OCI-LY1 (cell line): ENCODE results near the gene CDH4.

ENCODE experiments used
- H2AFZ ChIP-seq: fragments of 200-600 bp; sonication (generic), shearing (Covaris generic); 2 replicates; pipeline ENCODE4 v1.6.0; 2014; ENCODE audit warnings: antibody characterized with exemption, mild to moderate bottlenecking, low read length
- H3F3A ChIP-seq: fragments of 200-600 bp; sonication (generic), shearing (Covaris generic); 2 replicates; pipeline ENCODE4 v1.6.0; 2014; ENCODE audit warnings: mild to moderate bottlenecking, antibody characterized with exemption, low read length, moderate library complexity; ENCODE audit not compliant: insufficient read depth
- H3K27ac ChIP-seq: fragments of 200-600 bp; sonication (generic); 2 replicates; pipeline ENCODE4 v1.5.1; 2014; ENCODE audit warnings: low read length, mixed run types, mild to moderate bottlenecking, low read depth; ENCODE audit not compliant: poor library complexity, severe bottlenecking
- H3K27me3 ChIP-seq: fragments of 200-600 bp; sonication (generic); 2 replicates; pipeline ENCODE4 v1.6.0; 2014; ENCODE audit warnings: antibody characterized with exemption, mild to moderate bottlenecking, low read length, moderate library complexity; ENCODE audit not compliant: insufficient read depth
- H3K36me3 ChIP-seq: fragments of 200-600 bp; sonication (generic); 2 replicates; pipeline ENCODE4 v1.6.1; 2014; ENCODE audit warnings: mild to moderate bottlenecking, antibody characterized with exemption, low read length, moderate library complexity, mixed read lengths; ENCODE audit not compliant: insufficient read depth
- H3K4me1 ChIP-seq: fragments of 200-600 bp; sonication (generic); 2 replicates; pipeline ENCODE4 v1.5.1; 2014; ENCODE audit warnings: mild to moderate bottlenecking, low read length, moderate library complexity; ENCODE audit not compliant: insufficient read depth, severe bottlenecking
- H3K4me2 ChIP-seq: fragments of 200-600 bp; sonication (generic), shearing (Covaris generic); 2 replicates; pipeline ENCODE4 v1.6.1; 2014; ENCODE audit warnings: low read length
- H3K4me3 ChIP-seq: fragments of 200-600 bp; sonication (generic); 2 replicates; pipeline ENCODE4 v1.5.1; 2014; ENCODE audit warnings: low read length, low read depth, mild to moderate bottlenecking, mixed read lengths; ENCODE audit not compliant: poor library complexity, severe bottlenecking
- H3K79me2 ChIP-seq: fragments of 200-600 bp; shearing (Covaris generic); 2 replicates; pipeline ENCODE4 v1.6.1; 2016; ENCODE audit warnings: mixed run types, low read length, mixed read lengths; ENCODE audit not compliant: insufficient read depth
- H3K9ac ChIP-seq: fragments of 200-600 bp; sonication (generic), shearing (Covaris generic); 2 replicates; pipeline ENCODE4 v1.6.1; 2014; ENCODE audit warnings: mild to moderate bottlenecking, low read length, mixed read lengths
- H3K9me2 ChIP-seq: fragments of 200-600 bp; sonication (generic), shearing (Covaris generic); 2 replicates; pipeline ENCODE4 v1.6.1; 2014; ENCODE audit warnings: low read depth, mild to moderate bottlenecking, low read length, mixed read lengths
- H3K9me3 ChIP-seq: fragments of 200-600 bp; shearing (Covaris generic); 2 replicates; pipeline ENCODE4 v1.6.1; 2014; ENCODE audit warnings: low read length, mixed read lengths
- H4K20me1 ChIP-seq: fragments of 200-600 bp; sonication (generic), shearing (Covaris generic); 2 replicates; pipeline ENCODE4 v1.6.0; 2016; ENCODE audit warnings: mild to moderate bottlenecking, low read length; ENCODE audit not compliant: insufficient read depth
- EZH2 ChIP-seq: fragments of 200-600 bp; sonication (generic), shearing (Covaris generic); IDR thresholded peaks from 2 replicates; pipeline ENCODE4 v1.8.0; 2017; ENCODE audit warnings: borderline replicate concordance, mixed run types, mild to moderate bottlenecking, antibody characterized with exemption, low read length, moderate library complexity, mixed read lengths
- TF ChIP-seq, protein P1 (sequence below): fragments of 200-600 bp; sonication (generic), shearing (Covaris generic); IDR thresholded peaks from 2 replicates; pipeline ENCODE4 v1.5.1; 2017; ENCODE audit warnings: mild to moderate bottlenecking, antibody characterized with exemption, low read length, moderate library complexity, mixed read lengths

The CDH4 gene

DNA sequence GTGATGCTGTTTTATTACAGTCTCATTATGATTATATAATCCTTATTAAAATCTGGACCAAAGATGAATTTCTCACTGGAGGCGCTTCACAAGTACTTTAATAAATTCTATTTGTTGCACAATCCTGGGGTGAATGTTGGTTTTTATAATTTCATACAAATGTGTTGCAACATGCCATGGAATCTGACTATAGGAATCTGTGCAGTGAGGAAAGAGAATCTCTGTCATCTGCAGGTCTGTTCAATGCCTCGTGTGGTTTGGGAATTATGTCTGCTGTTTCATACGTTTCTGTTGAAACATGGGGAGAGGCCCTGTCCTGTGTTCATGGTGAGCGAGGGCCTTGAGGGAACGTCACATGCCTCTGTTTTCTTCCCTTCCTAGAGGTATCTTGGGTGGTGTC is 277.3 kb downstream of the CDH4 start:
- Histone ChIP-seq H4K20me1 (no peaks in the 10 kb centered on the region), H2AFZ (no peak overlapping the region), H3K4me2 (no peak overlapping the region), H3K79me2 (no peaks in the 10 kb centered on the region), H3K27me3 (no peaks in the 10 kb centered on the region), H3K9me3 (no peaks in the 10 kb centered on the region), H3K36me3 (no peaks in the 10 kb centered on the region), H3K9ac (no peak overlapping the region), H3F3A (no peaks in the 10 kb centered on the region), H3K27ac (no peak overlapping the region), H3K9me2 (no peaks in the 10 kb centered on the region), H3K4me1 (no peaks in the 10 kb centered on the region), H3K4me3 (no peak overlapping the region)
- no peak for TF ChIP-seq EZH2
- TF ChIP-seq, protein P1, sequence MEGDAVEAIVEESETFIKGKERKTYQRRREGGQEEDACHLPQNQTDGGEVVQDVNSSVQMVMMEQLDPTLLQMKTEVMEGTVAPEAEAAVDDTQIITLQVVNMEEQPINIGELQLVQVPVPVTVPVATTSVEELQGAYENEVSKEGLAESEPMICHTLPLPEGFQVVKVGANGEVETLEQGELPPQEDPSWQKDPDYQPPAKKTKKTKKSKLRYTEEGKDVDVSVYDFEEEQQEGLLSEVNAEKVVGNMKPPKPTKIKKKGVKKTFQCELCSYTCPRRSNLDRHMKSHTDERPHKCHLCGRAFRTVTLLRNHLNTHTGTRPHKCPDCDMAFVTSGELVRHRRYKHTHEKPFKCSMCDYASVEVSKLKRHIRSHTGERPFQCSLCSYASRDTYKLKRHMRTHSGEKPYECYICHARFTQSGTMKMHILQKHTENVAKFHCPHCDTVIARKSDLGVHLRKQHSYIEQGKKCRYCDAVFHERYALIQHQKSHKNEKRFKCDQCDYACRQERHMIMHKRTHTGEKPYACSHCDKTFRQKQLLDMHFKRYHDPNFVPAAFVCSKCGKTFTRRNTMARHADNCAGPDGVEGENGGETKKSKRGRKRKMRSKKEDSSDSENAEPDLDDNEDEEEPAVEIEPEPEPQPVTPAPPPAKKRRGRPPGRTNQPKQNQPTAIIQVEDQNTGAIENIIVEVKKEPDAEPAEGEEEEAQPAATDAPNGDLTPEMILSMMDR: no peak

DNA sequence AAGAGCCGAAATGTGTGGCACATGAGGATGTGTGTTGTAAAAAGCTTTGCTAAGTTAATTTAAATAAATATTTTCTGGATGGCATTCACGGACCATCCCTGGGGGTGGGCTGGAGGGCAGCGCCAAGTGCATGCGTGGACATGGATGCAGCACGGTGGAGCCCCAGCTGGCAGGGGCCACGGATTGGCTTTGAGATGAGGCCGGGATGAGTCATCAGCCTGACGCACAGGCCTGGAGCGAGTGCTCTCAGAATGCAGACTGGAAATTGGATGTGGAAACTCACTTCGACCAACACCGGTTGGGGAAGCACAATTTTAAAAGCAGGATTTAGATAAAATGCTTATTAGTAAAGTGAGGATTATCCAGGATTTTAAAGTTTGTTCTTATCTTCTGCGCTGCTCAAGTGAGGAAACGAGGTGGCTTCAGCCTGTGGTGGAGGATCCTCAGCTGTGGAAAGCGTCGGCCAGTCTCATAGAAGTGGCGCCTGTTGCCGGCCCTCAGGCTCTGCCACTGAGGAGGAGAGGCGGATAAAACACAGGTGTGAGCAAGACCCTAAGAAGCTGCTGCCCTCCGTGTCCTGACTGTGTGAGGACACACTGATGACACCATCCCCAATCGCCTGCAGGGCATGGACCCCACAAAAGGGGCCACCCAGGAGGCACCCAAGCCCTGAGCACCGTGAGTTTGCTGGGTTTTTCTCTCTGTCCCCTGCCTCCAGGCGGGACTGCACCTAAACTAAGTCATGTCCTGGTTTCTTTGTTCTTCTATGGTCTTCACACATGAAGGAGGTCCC is 279.7 kb downstream of the CDH4 start:
- Histone ChIP-seq H3K36me3 (no peaks in the 10 kb centered on the region), H3K27ac (no peak overlapping the region), H3K9me2 (no peaks in the 10 kb centered on the region), H3K27me3 (0 out of 2 replicates have a peak, but pooled peaks cover 2% of the 10 kb centered on the region), H4K20me1 (no peaks in the 10 kb centered on the region), H3K4me2 (no peak overlapping the region), H3K9ac (no peak overlapping the region), H3K4me3 (no peak overlapping the region), H3K4me1 (no peaks in the 10 kb centered on the region), H3K9me3 (no peaks in the 10 kb centered on the region), H3F3A (no peaks in the 10 kb centered on the region), H3K79me2 (no peaks in the 10 kb centered on the region), H2AFZ (no peak overlapping the region)
- TF ChIP-seq, protein P1: no peak
- TF ChIP-seq EZH2: no peak

- Histone ChIP-seq H2AFZ (no peak overlapping the region), H3K4me1 (no peaks in the 10 kb centered on the region), H3F3A (no peaks in the 10 kb centered on the region), H3K4me2 (no peak overlapping the region), H3K27ac (no peak overlapping the region), H3K79me2 (no peaks in the 10 kb centered on the region), H3K9me3 (no peaks in the 10 kb centered on the region), H3K9ac (no peak overlapping the region), H3K36me3 (no peaks in the 10 kb centered on the region), H3K27me3 (0 out of 2 replicates have a peak, but pooled peaks cover 2% of the 10 kb centered on the region), H4K20me1 (no peaks in the 10 kb centered on the region), H3K9me2 (no peaks in the 10 kb centered on the region), H3K4me3 (no peak overlapping the region)
- TF ChIP-seq, protein P1: no peak
- TF ChIP-seq EZH2: no peak
Measured at GRCh38 chr20:61532736-61533135, 280.7 kb downstream of the CDH4 start.
